SK-N-SH treated with all-trans-retinoic acid at 6 μM for 48 hours (cell line): ENCODE results near the gene TBC1D9B.

ENCODE experiments used
- ATAC-seq: fragments of 200-7000 bp; cut with Tn5 transposase; 3 replicates; pipeline ENCODE4 v1.9.1; 2020; ENCODE audit warnings: mild to moderate bottlenecking, moderate library complexity
- ARNTL ChIP-seq: fragments of 450-650 bp; formaldehyde crosslinking; IDR thresholded peaks from 2 replicates; pipeline ENCODE4 v1.5.0; 2020; ENCODE audit warnings: low read depth, mild to moderate bottlenecking, moderate library complexity, borderline replicate concordance
- BACH2 ChIP-seq: fragments of 250-450 bp; sonication (Bioruptor Pico); IDR thresholded peaks from 2 replicates; pipeline ENCODE4 v1.9.0; 2021; ENCODE audit warnings: mild to moderate bottlenecking, borderline replicate concordance
- CREB5 ChIP-seq: fragments of 250-450 bp; sonication (Bioruptor Pico); IDR thresholded peaks from 2 replicates; pipeline ENCODE4 v1.5.1; 2020; ENCODE audit warnings: low read depth, mild to moderate bottlenecking, moderate library complexity
- CSDC2 ChIP-seq: fragments of 250-450 bp; sonication (Bioruptor Pico); IDR thresholded peaks from 2 replicates; pipeline ENCODE4 v1.5.0; 2020; ENCODE audit warnings: mild to moderate bottlenecking, moderate library complexity
- CSRNP3 ChIP-seq: fragments of 250-450 bp; sonication (Bioruptor Pico); IDR thresholded peaks from 2 replicates; pipeline ENCODE4 v1.5.1; 2021; ENCODE audit warnings: mild to moderate bottlenecking, moderate library complexity
- ESRRG ChIP-seq: fragments of 250-450 bp; sonication (Bioruptor Pico); IDR thresholded peaks from 2 replicates; pipeline ENCODE4 v1.6.1; 2021; ENCODE audit warnings: mild to moderate bottlenecking
- GLIS3 ChIP-seq: fragments of 250-450 bp; sonication (Bioruptor Pico); IDR thresholded peaks from 2 replicates; pipeline ENCODE4 v1.5.0; 2020; ENCODE audit warnings: mild to moderate bottlenecking, moderate library complexity
- ISL1 ChIP-seq: fragments of 250-450 bp; sonication (Bioruptor Pico); IDR thresholded peaks from 2 replicates; pipeline ENCODE4 v2.1.2; 2022; ENCODE audit warnings: mild to moderate bottlenecking, moderate library complexity
- OSR1 ChIP-seq: fragments of 250-450 bp; sonication (Bioruptor Pico); IDR thresholded peaks from 2 replicates; pipeline ENCODE4 v1.8.0; 2022; ENCODE audit warnings: moderate library complexity, mild to moderate bottlenecking, inconsistent platforms
- PATZ1 ChIP-seq: fragments of 250-450 bp; sonication (Bioruptor Pico); IDR thresholded peaks from 2 replicates; pipeline ENCODE4 v1.8.0; 2020; ENCODE audit warnings: mild to moderate bottlenecking, moderate library complexity, borderline replicate concordance
- POU6F1 ChIP-seq: fragments of 250-450 bp; sonication (Bioruptor Pico); IDR thresholded peaks from 2 replicates; pipeline ENCODE4 v1.8.0; 2021; ENCODE audit warnings: low read depth, mild to moderate bottlenecking, moderate library complexity, borderline replicate concordance
- PPARA ChIP-seq: fragments of 250-450 bp; sonication (Bioruptor Pico); IDR thresholded peaks from 2 replicates; pipeline ENCODE4 v1.5.0; 2020; ENCODE audit warnings: mild to moderate bottlenecking, borderline replicate concordance
- RARB ChIP-seq: fragments of 250-450 bp; sonication (Bioruptor Pico); IDR thresholded peaks from 2 replicates; pipeline ENCODE4 v1.8.0; 2021; ENCODE audit warnings: mild to moderate bottlenecking, moderate library complexity
- SNAI2 ChIP-seq: fragments of 250-450 bp; sonication (Bioruptor Pico); IDR thresholded peaks from 2 replicates; pipeline ENCODE4 v1.5.0; 2020; ENCODE audit warnings: mild to moderate bottlenecking, moderate library complexity
- TCF4 ChIP-seq: fragments of 250-450 bp; sonication (Bioruptor Pico); IDR thresholded peaks from 2 replicates; pipeline ENCODE4 v1.8.0; 2021; ENCODE audit warnings: mild to moderate bottlenecking, moderate library complexity, borderline replicate concordance
- TOX ChIP-seq: fragments of 250-450 bp; sonication (Bioruptor Pico); IDR thresholded peaks from 2 replicates; pipeline ENCODE4 v1.8.0; 2021; ENCODE audit warnings: mild to moderate bottlenecking, moderate library complexity, borderline replicate concordance
- TSHZ2 ChIP-seq: fragments of 250-450 bp; sonication (Bioruptor Pico); IDR thresholded peaks from 2 replicates; pipeline ENCODE4 v1.5.0; 2020; ENCODE audit warnings: mild to moderate bottlenecking, moderate library complexity
- ZC3H10 ChIP-seq: fragments of 250-450 bp; sonication (Bioruptor Pico); IDR thresholded peaks from 2 replicates; pipeline ENCODE4 v1.5.1; 2021; ENCODE audit warnings: mild to moderate bottlenecking, moderate library complexity
- ZFP3 ChIP-seq: fragments of 250-450 bp; sonication (Bioruptor Pico); IDR thresholded peaks from 2 replicates; pipeline ENCODE4 v1.5.0; 2020; ENCODE audit warnings: mild to moderate bottlenecking, moderate library complexity
- ZFP30 ChIP-seq: fragments of 450-650 bp; formaldehyde crosslinking; IDR thresholded peaks from 2 replicates; pipeline ENCODE4 v1.5.0; 2022; ENCODE audit warnings: mild to moderate bottlenecking, moderate library complexity
- ZNF565 ChIP-seq: fragments of 450-650 bp; formaldehyde crosslinking; conservative IDR thresholded peaks from 2 replicates; pipeline ENCODE4 v1.5.0; 2020; ENCODE audit warnings: low read depth, mild to moderate bottlenecking, moderate library complexity
- ZNF70 ChIP-seq: fragments of 450-650 bp; formaldehyde crosslinking; IDR thresholded peaks from 2 replicates; pipeline ENCODE4 v1.5.0; 2020; ENCODE audit warnings: mild to moderate bottlenecking, moderate library complexity
- ZNF8 ChIP-seq: fragments of 450-650 bp; formaldehyde crosslinking; IDR thresholded peaks from 2 replicates; pipeline ENCODE4 v1.5.0; 2020; ENCODE audit warnings: mild to moderate bottlenecking, moderate library complexity

Gene TBC1D9B

GRCh38 chr5:179841621-179842020 is 66.1 kb downstream of the TBC1D9B start:
- TF ChIP-seq BACH2 (CRISPR knock-in tag): no peak
- TF ChIP-seq CREB5 (CRISPR knock-in tag): no peak
- TF ChIP-seq POU6F1 (CRISPR knock-in tag): no peak
- TF ChIP-seq SNAI2 (CRISPR knock-in tag): no peak
- TF ChIP-seq ISL1 (CRISPR knock-in tag): no peak
- peak; percentile 2; the same call in 2 of the 3 replicates for ATAC-seq

- ATAC-seq: peak; percentile 2; the same call in 2 of the 3 replicates
- no peak for TF ChIP-seq TSHZ2 (CRISPR knock-in tag)
- no peak for TF ChIP-seq BACH2 (CRISPR knock-in tag)
- TF ChIP-seq POU6F1 (CRISPR knock-in tag): no peak
- TF ChIP-seq ZC3H10: no peak
- no peak for TF ChIP-seq PPARA (CRISPR knock-in tag)
- TF ChIP-seq OSR1 (CRISPR knock-in tag): no peak
- no peak for TF ChIP-seq CSDC2 (CRISPR knock-in tag)
- TF ChIP-seq ISL1 (CRISPR knock-in tag): no peak
- TF ChIP-seq GLIS3 (CRISPR knock-in tag): no peak
- no peak for TF ChIP-seq ARNTL
- TF ChIP-seq TCF4: no peak
- TF ChIP-seq ZNF70 (CRISPR knock-in tag): no peak
- TF ChIP-seq TOX (CRISPR knock-in tag): no peak
- TF ChIP-seq, all 23 proteins: peak for 0
Measured at GRCh38 chr5:179840766-179841165, 66.9 kb downstream of the TBC1D9B start.

GRCh38 chr5:179840321-179840720 is 67.4 kb downstream of the TBC1D9B start:
- TF ChIP-seq ZFP3 (CRISPR knock-in tag) (no peak), GLIS3 (CRISPR knock-in tag) (no peak), ESRRG (CRISPR knock-in tag) (no peak), ZNF8 (no peak), CSRNP3 (no peak), ARNTL (no peak), BACH2 (CRISPR knock-in tag) (no peak), ZNF70 (CRISPR knock-in tag) (no peak), PATZ1 (no peak), SNAI2 (CRISPR knock-in tag) (no peak), TCF4 (no peak), CSDC2 (CRISPR knock-in tag) (no peak), PPARA (CRISPR knock-in tag) (no peak), OSR1 (CRISPR knock-in tag) (no peak), ZNF565 (CRISPR knock-in tag) (no peak), ZFP30 (CRISPR knock-in tag) (no peak), TSHZ2 (CRISPR knock-in tag) (no peak), RARB (CRISPR knock-in tag) (no peak), ZC3H10 (no peak)
- peak; percentile 4 for ATAC-seq
